SK-N-SH treated with all-trans-retinoic acid at 6 μM for 48 hours (cell line): Measurements from ENCODE around the gene HPS1.

ENCODE experiments used
- PATZ1 ChIP-seq: fragments of 250-450 bp; sonication (Bioruptor Pico); IDR thresholded peaks from 2 replicates; pipeline ENCODE4 v1.8.0; 2020; ENCODE audit warnings: mild to moderate bottlenecking, moderate library complexity, borderline replicate concordance
- ZC3H10 ChIP-seq: fragments of 250-450 bp; sonication (Bioruptor Pico); IDR thresholded peaks from 2 replicates; pipeline ENCODE4 v1.5.1; 2021; ENCODE audit warnings: mild to moderate bottlenecking, moderate library complexity

- TF ChIP-seq ZC3H10 (CRISPR knock-in tag) = no peak
- TF ChIP-seq PATZ1 = no peak
Measured at GRCh38 chr10:98394851-98395440, 51.8 kb downstream of the HPS1 start.
